Measurements from ENCODE around the gene RAB26. TPM values are rescaled to one million over a fixed set of nuclear protein-coding genes. Genes with fewer than 3 reads are reported as not detected.

RAB26 gene
- total and polyA plus RNA-seq, 9 donors, result 0.12 to 0.80 (median 0.35) TPM; not detected in 5

DNA sequence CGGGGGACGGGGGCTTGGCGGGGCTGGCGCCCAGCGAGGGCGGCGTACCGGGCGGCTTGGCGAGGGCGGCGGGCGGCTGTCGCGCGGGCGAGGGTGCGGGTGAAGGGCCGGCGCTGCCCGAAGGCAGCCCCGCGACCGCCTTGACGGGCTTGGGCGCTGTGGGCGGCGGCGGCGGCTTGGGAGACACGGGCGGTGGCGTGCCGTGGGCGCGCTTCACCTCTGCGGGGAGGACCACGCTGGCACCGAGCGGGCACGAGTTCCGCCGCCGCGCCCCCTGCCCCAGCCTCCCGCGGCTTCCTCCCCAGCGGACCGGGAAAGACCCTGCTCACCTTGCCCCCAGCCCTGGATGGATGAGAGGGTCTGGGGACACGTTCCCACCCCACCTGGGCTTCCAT, 30.7 kb downstream of the RAB26 start:
- H3K9me3 ChIP-seq, result no peaks in the 10 kb centered on the region
- no peak for DNase-seq
- TF ChIP-seq POLR2A (IDR thresholded peaks at IDR 0.05), result no peak
- no peak for TF ChIP-seq EP300 (IDR thresholded peaks at IDR 0.05)
- TF ChIP-seq, protein P1, sequence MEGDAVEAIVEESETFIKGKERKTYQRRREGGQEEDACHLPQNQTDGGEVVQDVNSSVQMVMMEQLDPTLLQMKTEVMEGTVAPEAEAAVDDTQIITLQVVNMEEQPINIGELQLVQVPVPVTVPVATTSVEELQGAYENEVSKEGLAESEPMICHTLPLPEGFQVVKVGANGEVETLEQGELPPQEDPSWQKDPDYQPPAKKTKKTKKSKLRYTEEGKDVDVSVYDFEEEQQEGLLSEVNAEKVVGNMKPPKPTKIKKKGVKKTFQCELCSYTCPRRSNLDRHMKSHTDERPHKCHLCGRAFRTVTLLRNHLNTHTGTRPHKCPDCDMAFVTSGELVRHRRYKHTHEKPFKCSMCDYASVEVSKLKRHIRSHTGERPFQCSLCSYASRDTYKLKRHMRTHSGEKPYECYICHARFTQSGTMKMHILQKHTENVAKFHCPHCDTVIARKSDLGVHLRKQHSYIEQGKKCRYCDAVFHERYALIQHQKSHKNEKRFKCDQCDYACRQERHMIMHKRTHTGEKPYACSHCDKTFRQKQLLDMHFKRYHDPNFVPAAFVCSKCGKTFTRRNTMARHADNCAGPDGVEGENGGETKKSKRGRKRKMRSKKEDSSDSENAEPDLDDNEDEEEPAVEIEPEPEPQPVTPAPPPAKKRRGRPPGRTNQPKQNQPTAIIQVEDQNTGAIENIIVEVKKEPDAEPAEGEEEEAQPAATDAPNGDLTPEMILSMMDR (IDR thresholded peaks at IDR 0.05), result no peak
- WGBS, 3 donors, result 37 to 49% (median 39%) methylated on average over 20 to 50 of the region's 50 CpGs
- H3K4me1 ChIP-seq (ENCODE audit: insufficient read depth), result no peaks in the 10 kb centered on the region
- no peaks in the 10 kb centered on the region for H3K36me3 ChIP-seq
- no peak overlapping the region for H3K4me3 ChIP-seq
- H3K27ac ChIP-seq, result no peak overlapping the region
- no peaks in the 10 kb centered on the region for H3K27me3 ChIP-seq
- intact Hi-C loops (cut with DNase I), result no loop called here

- H3K27me3 ChIP-seq, result no peaks in the 10 kb centered on the region
- WGBS, 3 donors, result 92 to 94% (median 92%) methylated on average over 20 to 31 of the region's 31 CpGs
- H3K4me3 ChIP-seq, result no peak overlapping the region
- intact Hi-C loops (cut with DNase I), result no loop called here
- no peaks in the 10 kb centered on the region for H3K9me3 ChIP-seq
- DNase-seq, result no peak
- H3K27ac ChIP-seq, result no peak overlapping the region
- H3K4me1 ChIP-seq (ENCODE audit: insufficient read depth), result no peaks in the 10 kb centered on the region
- H3K36me3 ChIP-seq, result no peaks in the 10 kb centered on the region
- no peak for TF ChIP-seq POLR2A (IDR thresholded peaks at IDR 0.05)
- TF ChIP-seq, protein P1 (IDR thresholded peaks at IDR 0.05), result no peak
- TF ChIP-seq EP300 (IDR thresholded peaks at IDR 0.05), result no peak
Observed at GRCh38 chr16:2179576-2179975, 31.2 kb downstream of the RAB26 start.

DNA sequence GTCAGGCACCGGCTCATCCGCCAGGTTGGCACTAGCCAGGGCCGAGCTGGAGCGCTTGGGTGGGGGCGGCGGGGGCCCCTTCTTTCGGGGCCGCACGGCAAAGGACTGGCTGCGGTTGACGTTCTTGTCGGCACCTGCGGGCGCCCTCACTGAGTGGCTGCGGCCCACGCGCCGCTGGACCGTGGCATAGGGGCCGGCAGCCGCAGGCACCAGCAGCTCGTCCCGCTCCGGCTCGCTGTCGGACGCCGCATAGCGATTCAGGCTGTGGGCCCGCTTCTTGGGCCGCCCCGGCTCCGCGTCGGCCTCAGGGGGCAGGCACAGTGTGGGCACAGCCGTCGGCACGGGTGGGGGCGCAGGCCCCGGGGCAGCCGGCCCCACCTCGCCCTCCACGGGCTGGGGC, 32.0 kb downstream of the RAB26 start:
- Histone ChIP-seq H3K9me3 (no peaks in the 10 kb centered on the region), H3K36me3 (no peaks in the 10 kb centered on the region), H3K4me1 (ENCODE audit: insufficient read depth) (no peaks in the 10 kb centered on the region), H3K27me3 (no peaks in the 10 kb centered on the region), H3K4me3 (no peak overlapping the region), H3K27ac (no peak overlapping the region)
- no peak for DNase-seq
- TF ChIP-seq, protein P1 (IDR thresholded peaks at IDR 0.05), result no peak
- no peak for TF ChIP-seq POLR2A (IDR thresholded peaks at IDR 0.05)
- TF ChIP-seq EP300 (IDR thresholded peaks at IDR 0.05), result no peak
- WGBS, 3 donors, result 94 to 96% (median 96%) methylated on average over 42 to 43 of the region's 43 CpGs
- intact Hi-C loops (cut with DNase I), result no loop called here

GRCh38 chr16:2180962-2181923, 32.8 kb downstream of the RAB26 start:
- 86 to 89% (median 88%) methylated on average over 19 to 46 of the region's 46 CpGs for WGBS, 3 donors
- no peaks in the 10 kb centered on the region for H3K4me1 ChIP-seq (ENCODE audit: insufficient read depth)
- intact Hi-C loops (cut with DNase I), result no loop called here
- TF ChIP-seq POLR2A (IDR thresholded peaks at IDR 0.05) (no peak), EP300 (IDR thresholded peaks at IDR 0.05) (no peak)
- TF ChIP-seq, protein P1 (IDR thresholded peaks at IDR 0.05), result no peak
- H3K27me3 ChIP-seq, result no peaks in the 10 kb centered on the region
- no peak overlapping the region for H3K27ac ChIP-seq
- H3K9me3 ChIP-seq, result no peaks in the 10 kb centered on the region
- DNase-seq, result no peak
- no peaks in the 10 kb centered on the region for H3K36me3 ChIP-seq
- no peak overlapping the region for H3K4me3 ChIP-seq

Data from ovary (tissue), 9 donors.